Posterior cingulate gyrus (tissue), 11 donors: ENCODE results near the gene MEIOC.
"Not testable (repeated sequence)": the region's sequence is repeated elsewhere in the genome, so short reads cannot be mapped to it uniquely, and the experiment has no call there.

ENCODE experiments used
- DNase-seq, 10 donors: peaks; one replicate each; pipeline versions ENCODE4 v3.0.0 to v3.0.0-alpha.2; 2020 to 2021; ENCODE audit warnings: mixed read lengths in 3 of 10
- intact Hi-C: fragments of 100-400 bp; cut with DNase I; formaldehyde crosslinking; loops from one replicate; pipeline ENCODE4 v1.15.1; 2023

The MEIOC gene

DNA sequence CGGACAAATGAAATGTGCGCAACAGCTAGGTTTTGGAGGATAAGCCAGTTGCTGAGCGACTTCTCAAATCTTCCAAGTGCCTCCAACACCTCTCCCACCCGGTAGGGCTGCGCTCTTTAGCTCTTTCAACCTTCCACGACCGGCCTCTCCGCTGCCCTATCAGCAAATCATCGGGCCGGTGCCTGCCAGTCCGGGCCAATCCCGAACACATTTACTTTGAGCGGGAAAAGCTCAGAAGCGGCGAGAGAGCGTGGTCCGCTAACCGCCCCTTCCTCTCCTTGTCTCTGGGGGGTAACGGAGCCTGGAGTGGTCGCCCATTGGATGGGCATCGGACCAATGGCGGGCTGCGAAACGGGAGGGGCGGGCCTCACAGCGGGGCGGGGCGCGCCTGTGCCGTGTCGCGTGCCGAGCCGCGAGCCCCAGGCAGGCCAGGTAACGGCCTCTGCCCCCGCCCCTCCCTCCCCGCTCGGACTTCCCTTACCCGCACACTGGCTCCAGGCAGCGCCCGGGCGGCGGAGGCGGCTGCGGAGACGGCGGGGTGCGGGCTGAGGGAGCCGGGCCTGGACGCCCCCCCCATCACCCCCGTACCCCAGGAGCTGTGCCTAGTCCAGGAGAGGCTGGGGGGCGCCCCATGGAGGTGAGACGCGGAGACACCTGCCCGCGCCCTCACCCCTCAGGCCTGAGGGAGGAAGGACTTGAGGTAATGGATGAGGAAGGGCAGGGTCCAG is at the start of gene MEIOC:
TSS of gene MEIOC (plus strand) at position 486 of the 728 bp plus-strand sequence. CDS start at position 632, 146 bp downstream.
- DNase-seq: no peak
- intact Hi-C loops: no loop called here

DNA sequence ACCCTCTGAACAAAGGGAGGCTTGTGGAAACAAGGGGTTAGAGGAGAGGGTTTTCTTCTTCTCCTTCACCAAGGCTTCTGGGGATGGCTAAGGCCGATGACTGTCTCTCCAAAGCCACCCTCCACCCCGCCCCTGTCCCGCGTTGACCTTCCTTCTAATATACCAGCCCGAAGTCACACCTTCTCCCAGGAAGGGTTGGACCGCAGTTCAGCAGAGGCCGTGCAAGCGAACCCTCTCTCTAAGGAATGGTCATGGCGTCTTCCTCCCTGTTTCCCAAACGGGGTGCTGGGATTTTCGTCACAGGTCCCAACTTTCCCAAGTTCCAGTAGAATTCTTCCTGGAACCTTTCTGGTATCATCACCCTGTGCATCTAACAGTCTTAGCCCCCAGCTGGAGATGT is 49.6 kb upstream of the MEIOC start:
- intact Hi-C loops: no loop called here
- peak in 2 of 10 donors; percentile 0 to 69 for DNase-seq

DNA sequence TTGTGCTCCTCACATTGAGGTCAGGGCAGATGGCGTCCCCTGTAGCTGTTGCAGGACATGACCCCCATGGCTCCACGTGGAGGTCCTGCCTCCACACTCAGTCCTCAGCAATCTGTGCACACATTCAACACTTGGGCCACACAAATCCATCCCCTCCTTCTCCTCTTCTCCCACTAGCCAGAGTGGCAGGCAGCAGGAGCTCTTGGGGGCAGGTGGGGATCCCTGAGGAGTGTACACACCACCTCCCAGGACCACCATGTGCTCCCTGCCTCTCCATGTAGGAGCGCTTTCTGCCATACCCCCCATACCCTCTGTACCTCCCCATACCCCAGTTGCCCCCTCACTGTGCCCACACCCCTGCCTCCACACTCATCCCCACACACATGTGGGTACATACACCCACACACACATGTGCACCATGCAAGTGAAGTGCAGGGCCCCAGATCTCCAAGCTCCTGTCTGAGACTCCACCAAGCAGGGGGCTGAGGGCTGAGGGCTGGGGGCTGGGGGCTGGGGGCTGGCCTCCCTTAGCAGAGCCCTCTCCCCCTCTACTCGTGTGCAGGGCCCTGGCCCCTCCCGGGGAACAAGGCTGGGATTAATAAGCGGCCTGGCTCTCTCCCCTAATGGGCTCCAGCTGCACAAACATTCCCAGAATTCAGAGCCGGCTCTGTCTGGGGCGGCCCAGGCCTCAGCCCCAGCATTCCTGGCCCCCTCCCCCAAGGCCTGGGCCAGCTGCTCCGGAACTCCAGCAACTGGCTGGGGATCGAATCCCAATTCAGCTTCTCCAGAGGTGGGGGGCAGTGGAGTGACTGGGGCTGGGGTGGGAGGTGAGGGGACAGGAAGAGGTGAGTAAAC is 48.2 kb upstream of the MEIOC start:
- DNase-seq: peak in 1 of 10 donors; percentile 40
- intact Hi-C loops: no loop called here

DNA sequence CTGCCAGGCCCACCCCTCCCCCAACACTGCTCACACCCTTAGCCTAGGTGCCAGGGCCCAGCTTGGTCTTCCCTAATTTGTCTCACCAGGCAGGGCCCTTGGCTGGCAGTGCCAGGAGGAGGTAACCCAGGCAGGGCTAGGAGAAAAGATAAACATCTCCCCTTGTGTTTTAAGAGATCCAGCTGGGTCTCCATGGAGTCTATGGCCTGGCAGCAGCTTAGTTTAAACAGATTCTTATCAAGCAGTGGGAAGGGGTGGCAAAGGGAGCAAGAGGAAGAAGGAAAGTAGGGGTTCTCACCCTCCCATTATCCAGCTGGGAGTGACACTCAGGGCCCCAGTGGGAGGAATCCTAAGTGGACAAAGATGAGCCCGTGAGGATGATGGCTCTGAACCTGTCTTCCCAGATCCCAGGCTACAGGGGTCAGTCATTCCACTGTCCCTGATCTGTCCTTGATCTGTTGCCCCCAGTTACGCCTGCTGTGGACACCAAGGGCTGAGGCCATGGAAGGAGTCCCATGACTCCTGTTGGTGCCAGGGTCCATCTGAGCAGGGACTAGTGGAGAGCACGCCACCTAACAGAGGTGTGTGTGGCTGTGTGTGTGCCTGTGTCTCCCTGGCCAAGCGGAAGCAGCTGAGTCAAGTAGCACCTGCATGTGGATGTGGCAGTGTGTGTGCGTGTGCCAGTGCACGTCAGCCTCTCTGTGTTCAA is 47.4 kb upstream of the MEIOC start:
- intact Hi-C loops: no loop called here
- DNase-seq: peak in 1 of 10 donors; percentile 23

DNA sequence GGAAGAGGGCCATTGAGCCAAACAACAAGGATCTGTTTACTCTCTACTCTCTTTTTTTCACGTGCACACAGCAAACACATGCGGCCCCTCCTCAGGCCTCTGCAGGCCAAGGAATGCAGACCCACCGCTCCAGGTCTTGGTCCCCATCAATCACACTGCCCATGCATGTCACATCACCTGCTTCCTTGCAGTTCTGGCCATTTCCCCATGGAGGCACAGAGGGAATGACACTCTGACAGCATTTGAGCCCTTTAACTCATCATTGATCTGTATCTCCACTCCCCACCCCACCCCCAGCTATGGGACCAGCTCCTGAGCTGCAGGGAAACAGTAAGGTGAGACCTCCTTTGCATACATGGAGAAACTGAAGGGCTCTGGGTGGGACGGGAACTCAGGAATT is 45.9 kb upstream of the MEIOC start:
- intact Hi-C loops: no loop called here
- peak in 2 of 10 donors; percentile 18 to 20 for DNase-seq

DNA sequence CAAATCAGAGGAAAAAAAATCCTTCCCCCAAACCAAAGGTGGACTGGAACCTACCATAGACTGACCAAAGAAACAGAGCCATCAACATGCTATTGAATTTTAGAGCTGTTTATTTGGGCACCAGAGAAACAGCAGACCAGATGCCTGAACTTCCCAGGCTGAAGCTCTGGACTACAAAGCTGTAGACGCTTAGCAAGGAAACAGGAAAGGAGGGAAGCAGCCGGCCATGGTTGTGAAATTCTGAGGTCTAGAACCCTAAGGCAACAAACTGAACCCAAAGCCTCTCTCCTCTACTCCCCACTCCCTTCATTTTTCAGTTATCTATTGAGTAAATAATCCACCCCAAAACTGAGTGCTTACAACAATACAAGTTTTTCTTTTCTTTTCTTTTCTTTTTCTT is 45.4 kb upstream of the MEIOC start:
- peak in 2 of 10 donors; percentile 8 to 9 for DNase-seq
- intact Hi-C loops: no loop called here

DNA sequence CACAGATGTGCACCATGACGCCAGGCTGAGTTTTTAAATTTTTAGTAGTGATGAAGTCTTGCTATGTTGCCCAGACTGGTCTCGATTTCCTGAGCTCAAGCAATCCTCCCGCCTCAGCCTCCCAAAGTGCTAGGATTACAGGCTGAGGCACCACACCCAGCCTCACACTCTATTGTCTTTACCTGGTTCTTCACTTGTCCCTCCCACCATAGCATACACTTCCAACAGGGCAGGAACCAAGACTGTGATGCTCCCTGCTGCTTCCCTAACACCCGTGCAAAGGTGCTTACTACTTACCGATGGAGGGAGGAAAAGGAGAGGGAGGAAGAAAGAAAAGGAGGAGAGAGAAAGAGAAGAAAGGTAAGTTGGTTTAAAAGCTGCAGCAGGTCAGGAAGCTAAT is 41.4 kb upstream of the MEIOC start:
- intact Hi-C loops: no loop called here
- no peak for DNase-seq

DNA sequence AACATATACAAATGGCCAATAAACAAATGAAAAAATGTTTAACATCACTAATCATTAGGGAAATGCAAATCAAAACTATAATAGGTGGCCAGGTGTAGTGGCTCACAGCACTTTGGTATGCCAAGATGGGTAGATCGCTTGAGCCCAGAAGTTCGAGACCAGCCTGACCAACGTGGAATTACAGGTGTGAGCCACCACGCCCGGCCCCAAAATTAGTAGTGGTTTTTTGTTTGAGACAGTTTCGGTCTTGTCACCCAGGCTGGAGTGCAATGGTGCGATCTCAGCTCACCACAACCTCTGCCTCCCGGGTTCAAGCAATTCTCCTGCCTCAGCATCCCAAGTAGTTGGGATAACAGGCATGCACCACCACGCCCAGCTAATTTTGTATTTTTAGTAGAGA is 37.6 kb upstream of the MEIOC start:
- intact Hi-C loops: not testable (repeated sequence)

DNA sequence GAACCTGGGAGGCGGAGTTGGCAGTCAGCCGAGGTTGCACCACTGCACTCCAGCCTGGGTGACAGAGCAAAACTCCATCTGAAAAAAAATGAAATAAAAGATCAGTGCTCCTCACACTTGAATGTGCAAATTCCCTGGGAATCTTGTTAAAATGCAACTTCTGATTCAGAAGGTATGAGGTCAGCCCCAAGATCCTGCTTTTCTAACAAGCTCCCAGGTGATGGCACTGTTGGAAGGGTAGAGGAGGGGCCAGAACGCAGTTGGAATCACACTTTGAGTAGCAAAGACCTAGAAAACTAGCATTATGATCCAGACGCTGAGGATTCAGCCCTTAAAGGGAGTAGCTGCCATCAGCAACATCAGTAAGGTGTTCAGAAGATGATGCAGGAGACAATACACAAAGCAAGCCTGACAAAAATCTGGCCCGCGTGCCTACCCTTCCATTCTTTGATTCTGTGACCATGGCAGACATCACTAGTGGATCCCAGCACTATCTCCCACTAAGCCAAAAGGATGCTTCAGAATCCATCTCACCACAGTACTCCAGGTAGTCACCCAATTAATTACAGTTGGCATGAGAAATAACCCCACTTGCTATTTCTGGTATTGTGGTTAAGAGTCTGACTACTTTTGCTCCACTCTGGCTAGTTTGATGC is 33.1 kb upstream of the MEIOC start:
- peak in 2 of 10 donors; percentile 23 to 37 for DNase-seq
- intact Hi-C loops: no loop called here

More for the DNA sequence above, 37.6 kb upstream of the MEIOC start:
- DNase-seq: peak in 1 of 10 donors; percentile 40

DNA sequence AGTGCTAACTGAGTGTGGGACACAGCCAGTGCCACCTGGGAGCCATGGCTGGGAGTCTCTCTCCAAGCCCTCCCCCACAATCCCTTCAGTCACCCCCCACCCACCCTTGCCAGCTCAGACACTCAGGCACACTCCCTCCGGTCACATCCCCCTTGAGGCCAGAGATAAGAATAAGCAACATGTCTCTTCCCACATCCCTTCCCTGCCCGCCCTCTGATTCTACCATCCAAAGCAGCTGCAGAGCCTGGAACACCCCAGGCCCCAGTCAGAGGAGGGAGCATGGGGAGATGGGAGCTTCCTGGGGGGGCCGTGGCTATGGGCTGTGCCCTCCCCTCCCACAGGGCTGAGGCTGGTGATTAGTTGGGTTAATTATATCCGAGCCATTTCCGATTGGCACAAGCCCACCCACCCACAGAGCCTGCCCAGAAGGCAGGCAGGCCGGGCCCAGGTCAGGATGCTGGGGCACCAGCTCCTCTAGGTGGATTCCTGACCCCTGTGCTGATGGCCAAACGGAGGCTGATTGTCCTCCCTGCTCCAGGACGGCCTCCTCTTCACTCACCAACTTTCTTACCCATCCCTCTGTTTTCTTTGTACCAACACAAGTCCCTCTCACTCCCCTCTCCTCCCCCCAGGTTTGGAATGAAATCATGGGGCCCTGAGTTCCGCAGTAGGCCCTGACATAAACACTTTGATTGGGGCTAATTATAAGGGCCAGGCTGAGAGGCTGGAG is 28.6 kb upstream of the MEIOC start:
- peak in 1 of 10 donors; percentile 52 for DNase-seq
- intact Hi-C loops: no loop called here

DNA sequence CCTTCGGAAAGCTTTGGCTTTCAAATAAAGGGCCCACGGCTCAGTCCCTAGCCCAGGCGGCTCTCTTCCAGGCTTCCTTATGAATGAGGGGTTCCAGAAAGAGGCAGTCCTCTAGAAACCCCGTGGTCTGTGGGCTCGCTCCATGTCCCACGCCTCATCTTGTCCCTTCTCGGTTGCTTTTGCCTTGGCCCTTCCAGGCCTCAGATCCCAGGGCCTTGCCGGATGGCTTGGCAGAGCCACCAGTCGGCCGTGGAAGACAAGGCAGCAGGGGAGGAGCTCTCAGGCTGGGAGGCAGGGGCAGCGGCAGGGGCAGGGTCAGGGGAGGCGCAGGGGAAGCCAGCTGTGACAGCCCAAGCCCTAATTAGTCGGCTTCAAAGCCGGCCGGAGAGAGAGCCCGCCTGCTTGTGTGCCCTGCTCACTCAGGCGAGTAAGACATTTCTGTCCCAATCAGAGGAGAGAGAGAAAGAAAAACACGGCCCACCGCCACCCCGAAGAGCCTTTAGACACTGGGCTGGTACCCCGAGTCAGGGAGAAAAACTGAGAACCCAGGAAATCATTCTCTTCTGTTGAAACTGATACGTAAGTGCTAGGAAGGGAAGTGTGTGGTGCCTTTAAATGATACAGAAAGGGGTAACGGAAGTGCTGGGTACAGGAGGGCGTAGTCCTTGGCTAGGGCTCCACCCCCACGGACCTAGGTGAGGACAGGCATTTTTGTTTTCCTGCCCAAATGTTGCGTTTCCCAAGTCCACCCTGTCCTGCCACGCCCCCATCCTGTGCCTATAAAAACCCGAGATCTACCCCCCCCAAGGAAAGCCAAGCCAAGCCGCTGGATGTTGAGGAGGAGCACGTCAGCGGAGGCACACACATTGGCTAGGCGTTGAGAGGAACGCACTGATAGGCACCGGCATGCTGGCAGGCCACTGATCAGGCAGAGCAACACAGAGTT is 27.8 kb upstream of the MEIOC start:
- intact Hi-C loops: no loop called here
- peak in 5 of 10 donors; percentile 8 to 81 (median 24) for DNase-seq

DNA sequence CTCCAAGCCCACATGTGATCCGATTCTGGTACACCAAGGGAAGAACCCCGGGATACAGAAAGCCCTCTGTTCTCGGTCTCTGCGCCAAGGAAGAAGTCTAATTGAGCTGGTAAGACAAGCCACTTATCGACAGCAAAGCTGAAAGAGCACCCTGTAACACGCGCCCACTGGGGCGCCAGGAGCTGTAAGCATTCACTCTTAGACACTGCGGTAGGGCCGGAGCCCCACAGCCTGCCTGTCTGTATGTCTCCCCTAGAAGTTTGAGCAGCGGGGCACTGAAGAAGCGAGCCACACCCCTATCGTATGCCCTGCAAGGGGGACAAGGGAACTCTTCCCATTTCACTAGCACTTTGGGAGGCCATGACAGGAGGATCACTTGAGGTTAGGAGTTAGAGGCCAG is 27.0 kb upstream of the MEIOC start:
- peak in 1 of 10 donors; percentile 42 for DNase-seq
- intact Hi-C loops: no loop called here

DNA sequence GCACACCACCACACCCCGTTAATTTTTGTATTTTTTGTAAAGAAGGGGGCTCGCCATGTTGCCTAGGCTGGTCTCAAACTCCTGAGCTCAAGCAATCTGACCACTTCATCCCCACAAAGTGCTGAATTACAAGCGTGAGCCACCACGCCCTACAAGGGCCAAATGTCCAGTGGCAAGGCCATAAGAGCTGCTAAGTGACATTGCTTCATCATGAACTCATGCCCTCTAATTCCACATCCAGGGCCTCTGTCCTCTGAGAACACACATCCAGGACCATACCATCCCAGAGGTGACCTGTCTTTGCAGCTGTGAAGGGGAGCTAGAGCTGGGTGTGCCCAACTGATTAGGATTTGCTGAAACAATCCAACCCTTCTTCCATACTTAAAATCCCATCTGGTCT is 25.6 kb upstream of the MEIOC start:
- peak in 1 of 10 donors; percentile 8 for DNase-seq

DNA sequence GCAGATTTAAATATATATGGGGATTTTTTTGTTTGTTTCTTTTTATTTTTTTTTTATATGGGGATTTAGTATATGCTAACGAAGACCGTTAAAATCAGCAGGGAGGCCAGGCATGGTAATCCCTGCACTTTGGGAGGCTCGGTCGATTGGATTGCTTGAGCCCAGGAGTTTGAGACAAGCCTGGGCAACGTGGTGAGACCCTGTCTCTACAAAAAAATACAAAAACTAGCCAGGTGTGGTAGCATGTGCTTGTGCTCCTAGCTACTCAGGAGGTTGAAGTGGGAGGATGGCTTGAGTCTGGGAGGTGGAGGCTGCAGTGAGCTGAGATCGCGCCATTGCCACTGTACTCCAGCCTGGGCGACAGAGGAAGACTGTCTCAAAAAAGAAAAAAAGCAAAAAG is 22.3 kb upstream of the MEIOC start:
- peak in 1 of 10 donors; percentile 12 for DNase-seq
- intact Hi-C loops: no loop called here

More for the DNA sequence above, 25.6 kb upstream of the MEIOC start:
- intact Hi-C loops: no loop called here

DNA sequence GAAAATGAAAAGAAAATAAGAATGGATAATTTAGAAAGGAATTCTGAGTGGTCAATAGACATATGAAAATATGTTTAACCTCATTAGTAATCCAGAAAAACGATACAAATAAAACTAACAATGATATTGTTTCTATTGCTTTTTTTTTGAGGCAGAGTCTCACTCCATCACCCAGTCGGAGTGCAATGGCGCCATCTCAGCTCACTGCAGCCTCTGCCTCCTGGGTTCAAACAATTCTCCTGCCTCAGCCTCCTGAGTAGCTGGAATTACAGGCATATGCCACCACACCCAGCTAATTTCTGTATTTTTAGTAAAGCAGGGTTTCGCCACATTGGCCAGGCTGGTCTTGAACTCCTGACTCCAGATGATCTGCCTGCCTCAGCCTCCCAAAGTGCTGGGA is 21.9 kb upstream of the MEIOC start:
- intact Hi-C loops: not testable (repeated sequence)
- peak in 1 of 10 donors; percentile 12 for DNase-seq

DNA sequence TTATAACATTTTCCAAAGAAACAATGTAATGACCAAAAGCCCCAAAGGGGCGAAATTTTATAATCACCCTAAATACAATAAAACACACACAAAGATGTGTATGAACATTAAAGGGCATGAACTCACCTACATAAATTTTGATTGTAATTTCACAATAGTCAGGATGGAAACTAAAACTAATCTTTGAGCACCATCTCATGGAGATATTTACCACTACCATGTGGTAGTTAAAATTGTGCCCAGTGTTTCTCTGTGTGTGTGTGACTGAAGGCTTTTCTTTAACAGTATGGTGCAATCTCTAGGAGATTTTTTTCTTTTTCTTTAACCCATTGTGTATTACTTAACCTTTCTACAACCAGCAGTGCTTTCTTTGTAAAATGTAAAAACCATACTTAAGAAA is 19.7 kb upstream of the MEIOC start:
- DNase-seq: peak in 1 of 10 donors; percentile 4
- intact Hi-C loops: loop anchor here (1.0 kb wide), 1 partner anchor 103 kb away; no protein-coding TSS in a partner anchor

DNA sequence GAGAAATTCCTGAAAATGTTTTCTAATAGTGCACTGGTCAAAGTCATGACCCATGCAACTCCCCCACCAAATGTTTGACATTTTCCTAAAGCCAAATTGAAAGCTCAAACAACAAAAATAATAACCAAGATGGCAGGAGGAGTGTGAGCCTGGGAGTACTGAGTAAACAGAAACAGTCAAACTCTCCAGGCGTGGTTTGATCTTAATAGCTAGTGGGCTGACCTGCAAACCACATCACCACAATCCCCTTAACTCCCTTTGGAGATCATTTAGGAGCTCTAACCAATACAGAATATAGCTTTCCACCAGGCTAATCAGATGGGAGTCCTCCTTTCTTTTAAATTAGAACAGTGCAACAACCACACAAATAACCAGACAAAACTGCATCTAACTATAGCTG is 19.2 kb upstream of the MEIOC start:
- intact Hi-C loops: no loop called here

DNA sequence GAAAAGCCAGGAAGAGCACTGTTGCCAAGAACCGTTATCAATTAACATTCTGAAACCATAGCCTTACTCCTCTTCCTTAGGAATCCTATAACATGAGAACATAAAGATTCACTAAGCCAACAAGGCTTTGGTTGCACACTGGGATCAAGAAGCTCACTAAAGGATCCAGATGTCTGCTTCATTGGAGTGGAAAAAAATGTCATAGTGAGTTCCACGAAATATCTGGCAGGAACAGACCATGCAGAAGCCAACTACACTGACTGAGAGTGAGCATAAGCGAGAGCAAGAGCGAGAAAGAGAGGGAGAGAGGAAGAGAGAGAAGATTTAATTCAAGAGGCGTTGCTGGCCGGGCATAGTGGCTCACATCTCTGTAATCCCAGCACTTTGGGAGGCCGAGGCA is 13.4 kb upstream of the MEIOC start:
- peak in 1 of 10 donors; percentile 1 for DNase-seq
- intact Hi-C loops: no loop called here

More for the DNA sequence above, 19.2 kb upstream of the MEIOC start:
- no peak for DNase-seq
